ENCODE measurements around the gene EAPP. TPM values are rescaled to one million over a fixed set of nuclear protein-coding genes. Genes with fewer than 3 reads are reported as not detected.
"Not testable (repeated sequence)": the region's sequence is repeated elsewhere in the genome, so short reads cannot be mapped to it uniquely, and the experiment has no call there.

The EAPP gene
- total RNA-seq, 1 experiment from 2014 or later = 35.0 TPM

GRCh38 chr14:34522496-34522895, 17.0 kb downstream of the EAPP start:
- no peak overlapping the region for H3K18ac ChIP-seq (ENCODE audit: insufficient read length, low read depth, low read length)
- H4K20me1 ChIP-seq (ENCODE audit: control insufficient read depth, insufficient read depth, insufficient read length) = no peaks in the 10 kb centered on the region
- no peak overlapping the region for H2AFZ ChIP-seq (ENCODE audit: low read length)
- H3K27me3 ChIP-seq (ENCODE audit: insufficient read depth, low read length) = no peaks in the 10 kb centered on the region
- H2BK12ac ChIP-seq (ENCODE audit: insufficient read length, low read depth, low read length) = no peak overlapping the region
- no peak overlapping the region for H3T11ph ChIP-seq (ENCODE audit: low read length)
- Mint-ChIP-seq H3K27ac (peak overlapping the region in 1 of 3 experiments; percentile 14; a peak in 1 of 7 replicates), H3K9me3 (no peaks in the 10 kb centered on the region), H3K4me3 (no peak overlapping the region), H3K36me3 (ENCODE audit: insufficient read depth in 1 of 3, low read depth in 3 of 3) (peaks cover 27 to 74% (median 70%) of the 10 kb centered on the region in 3 experiments; a peak in 6 of 7 replicates), H3K4me1 (no peaks in the 10 kb centered on the region), H3K27me3 (ENCODE audit: low read depth) (no peaks in the 10 kb centered on the region)
- no peak overlapping the region for H4K8ac ChIP-seq (replicated peaks; ENCODE audit: insufficient read length, low read depth, low read length)
- no peak overlapping the region for H4K5ac ChIP-seq (ENCODE audit: insufficient read length, low read depth, low read length)
- H3K27ac ChIP-seq (ENCODE audit: insufficient read length, low read depth, low read length) = no peak overlapping the region
- H3K9me3 ChIP-seq (ENCODE audit: control insufficient read depth, low read depth, low read length) = no peaks in the 10 kb centered on the region
- no peaks in the 10 kb centered on the region for H3K4me1 ChIP-seq (ENCODE audit: insufficient read depth, low read length)
- no peak overlapping the region for H2BK5ac ChIP-seq (ENCODE audit: insufficient read length, low read length)
- H3K56ac ChIP-seq (ENCODE audit: insufficient read length, low read depth, low read length) = no peak overlapping the region
- no peak overlapping the region for H2BK20ac ChIP-seq (ENCODE audit: low read depth, low read length, poor library complexity, severe bottlenecking)
- no peak overlapping the region for H2BK120ac ChIP-seq (ENCODE audit: low read depth, low read length, poor library complexity, severe bottlenecking)
- H3K23ac ChIP-seq (ENCODE audit: insufficient read length, low read depth, low read length) = no peak overlapping the region
- WGBS (ENCODE audit: extremely low coverage, insufficient read length, low lambda C conversion rate) = no CpG with 5 or more reads among the region's 2 CpGs
- no peak overlapping the region for H2BK15ac ChIP-seq (ENCODE audit: low read depth, low read length)
- no peak overlapping the region for H3K9ac ChIP-seq (ENCODE audit: extremely low read depth, insufficient read length, low read length)
- H3K4ac ChIP-seq (ENCODE audit: low read depth, low read length) = no peak overlapping the region
- no peaks in the 10 kb centered on the region for H3K23me2 ChIP-seq (ENCODE audit: insufficient read length, low read depth, low read length, poor library complexity, severe bottlenecking)
- H3K79me1 ChIP-seq (ENCODE audit: insufficient read depth, low read depth, low read length, poor library complexity, severe bottlenecking) = no peaks in the 10 kb centered on the region
- no peak overlapping the region for H2AK5ac ChIP-seq (ENCODE audit: insufficient read length, low read length)
- no peak for DNase-seq
- no peak overlapping the region for H4K91ac ChIP-seq (ENCODE audit: insufficient read length, low read depth, low read length)
- no peak overlapping the region for H3K4me2 ChIP-seq (ENCODE audit: insufficient read depth, insufficient read length, low read length)
- H3K14ac ChIP-seq (ENCODE audit: insufficient read depth, low read length) = no peak overlapping the region
- no peaks in the 10 kb centered on the region for H3K79me2 ChIP-seq (ENCODE audit: insufficient read depth, low read length)
- TF ChIP-seq CTCF (conservative IDR thresholded peaks at IDR 0.05) = no peak

GRCh38 chr14:34521071-34521470, 18.4 kb downstream of the EAPP start:
- H3K27ac Mint-ChIP-seq; H3K18ac ChIP-seq (ENCODE audit: insufficient read length, low read depth, low read length); H3K4me1 ChIP-seq (ENCODE audit: insufficient read depth, low read length); H2BK15ac ChIP-seq (ENCODE audit: low read depth, low read length); H3K4me2 ChIP-seq (ENCODE audit: insufficient read depth, insufficient read length, low read length); H4K91ac ChIP-seq (ENCODE audit: insufficient read length, low read depth, low read length); H3K23me2 ChIP-seq (ENCODE audit: insufficient read length, low read depth, low read length, poor library complexity, severe bottlenecking); H2BK5ac ChIP-seq (ENCODE audit: insufficient read length, low read length); H3T11ph ChIP-seq (ENCODE audit: low read length); H3K14ac ChIP-seq (ENCODE audit: insufficient read depth, low read length); H2AFZ ChIP-seq (ENCODE audit: low read length); H3K9me3 Mint-ChIP-seq; H3K79me1 ChIP-seq (ENCODE audit: insufficient read depth, low read depth, low read length, poor library complexity, severe bottlenecking); H4K20me1 ChIP-seq (ENCODE audit: control insufficient read depth, insufficient read depth, insufficient read length); H3K27me3 ChIP-seq (ENCODE audit: insufficient read depth, low read length); H3K56ac ChIP-seq (ENCODE audit: insufficient read length, low read depth, low read length); H3K9me3 ChIP-seq (ENCODE audit: control insufficient read depth, low read depth, low read length); H3K23ac ChIP-seq (ENCODE audit: insufficient read length, low read depth, low read length); H3K27ac ChIP-seq (ENCODE audit: insufficient read length, low read depth, low read length); H2BK120ac ChIP-seq (ENCODE audit: low read depth, low read length, poor library complexity, severe bottlenecking); H2BK12ac ChIP-seq (ENCODE audit: insufficient read length, low read depth, low read length); H2BK20ac ChIP-seq (ENCODE audit: low read depth, low read length, poor library complexity, severe bottlenecking); H3K4me3 Mint-ChIP-seq; H4K5ac ChIP-seq (ENCODE audit: insufficient read length, low read depth, low read length); H3K27me3 Mint-ChIP-seq (ENCODE audit: low read depth); H3K4me1 Mint-ChIP-seq; H3K79me2 ChIP-seq (ENCODE audit: insufficient read depth, low read length); H3K4ac ChIP-seq (ENCODE audit: low read depth, low read length); H4K8ac ChIP-seq (replicated peaks; ENCODE audit: insufficient read length, low read depth, low read length); H2AK5ac ChIP-seq (ENCODE audit: insufficient read length, low read length); H3K9ac ChIP-seq (ENCODE audit: extremely low read depth, insufficient read length, low read length); DNase-seq: not testable (repeated sequence)
- WGBS (ENCODE audit: extremely low coverage, insufficient read length, low lambda C conversion rate) = no CpG with 5 or more reads among the region's 6 CpGs
- H3K36me3 Mint-ChIP-seq (ENCODE audit: insufficient read depth in 1 of 3, low read depth in 3 of 3) = peaks cover 26 to 72% (median 71%) of the 10 kb centered on the region in 3 experiments; a peak in 6 of 7 replicates

Data from H9 (cell line).